GM23338 (cell line): ENCODE measurements around the gene AP4B1. TPM values are rescaled to one million over a fixed set of nuclear protein-coding genes. Genes with fewer than 3 reads are reported as not detected.

Experiments
- ATAC-seq: fragments of 200-7000 bp; cut with Tn5 transposase; 3 replicates; pipeline ENCODE4 v1.9.1; 2020
- DNase-seq: peaks from one replicate; pipeline ENCODE4 v3.0.0-alpha.2; 2015; ENCODE audit warnings: low spot score
- H2AFZ ChIP-seq: fragments of 200-600 bp; sonication (generic); 2 replicates; pipeline ENCODE4 v1.8.0; 2016; ENCODE audit warnings: antibody characterized with exemption, mild to moderate bottlenecking, moderate library complexity
- H3F3A ChIP-seq: fragments of 200-600 bp; sonication (generic); replicated peaks from 2 replicates; pipeline ENCODE4 v1.8.0; 2017; ENCODE audit warnings: antibody characterized with exemption, mixed run types, low read depth
- H3K27ac ChIP-seq: fragments of 200-600 bp; sonication (generic); 2 replicates; pipeline ENCODE4 v1.6.1; 2016; ENCODE audit warnings: low read depth
- H3K27me3 ChIP-seq: fragments of 200-600 bp; sonication (generic); 2 replicates; pipeline ENCODE4 v1.8.0; 2016; ENCODE audit warnings: mild to moderate bottlenecking, mixed run types, moderate library complexity; ENCODE audit not compliant: insufficient read depth
- H3K36me3 ChIP-seq: fragments of 200-600 bp; sonication (generic); 2 replicates; pipeline ENCODE4 v1.8.0; 2016; ENCODE audit warnings: mild to moderate bottlenecking; ENCODE audit not compliant: insufficient read depth
- H3K4me1 ChIP-seq: fragments of 200-600 bp; sonication (generic); 2 replicates; pipeline ENCODE4 v1.8.0; 2016; ENCODE audit warnings: mild to moderate bottlenecking, moderate library complexity; ENCODE audit not compliant: insufficient read depth
- H3K4me2 ChIP-seq: fragments of 200-600 bp; sonication (generic); 2 replicates; pipeline ENCODE4 v1.7.1; 2017; ENCODE audit warnings: mixed run types
- H3K4me3 ChIP-seq: fragments of 200-600 bp; sonication (generic); 2 replicates; pipeline ENCODE4 v1.6.1; 2016; ENCODE audit warnings: mixed run types
- H3K79me2 ChIP-seq: fragments of 200-600 bp; sonication (generic); replicated peaks from 2 replicates; pipeline ENCODE4 v1.8.0; 2017; ENCODE audit warnings: mild to moderate bottlenecking; ENCODE audit not compliant: insufficient read depth
- H3K9me2 ChIP-seq: fragments of 200-600 bp; sonication (generic); 2 replicates; pipeline ENCODE4 v1.8.0; 2017; ENCODE audit not compliant: insufficient read depth
- H4K20me1 ChIP-seq: fragments of 200-600 bp; sonication (generic); replicated peaks from 2 replicates; pipeline ENCODE4 v1.8.0; 2017; ENCODE audit warnings: mild to moderate bottlenecking; ENCODE audit not compliant: insufficient read depth
- H3K27ac Mint-ChIP-seq: 2 replicates; pipeline ENCODE4 v1.8.0; 2020; ENCODE audit warnings: inconsistent platforms, mild to moderate bottlenecking, moderate library complexity, mixed read lengths
- H3K27me3 Mint-ChIP-seq: 3 replicates; pipeline ENCODE4 v1.8.0; 2022; ENCODE audit warnings: low read depth, mild to moderate bottlenecking, moderate library complexity, mixed read lengths, inconsistent platforms; ENCODE audit not compliant: insufficient read depth, poor library complexity
- H3K36me3 Mint-ChIP-seq: 3 replicates; pipeline ENCODE4 v1.8.0; 2021; ENCODE audit warnings: low read depth, mild to moderate bottlenecking, inconsistent platforms, moderate library complexity, mixed read lengths
- H3K4me1 Mint-ChIP-seq: 3 replicates; pipeline ENCODE4 v1.8.0; 2020; ENCODE audit warnings: mild to moderate bottlenecking, inconsistent platforms, mixed read lengths
- H3K4me3 Mint-ChIP-seq: 3 replicates; pipeline ENCODE4 v1.8.0; 2021; ENCODE audit warnings: moderate library complexity, mild to moderate bottlenecking, inconsistent platforms, mixed read lengths
- H3K9me3 Mint-ChIP-seq: 3 replicates; pipeline ENCODE4 v1.8.0; 2020; ENCODE audit warnings: moderate library complexity, mild to moderate bottlenecking, inconsistent platforms, mixed read lengths
- ETS1 ChIP-seq: IDR thresholded peaks from 2 replicates; pipeline ENCODE4 v1.6.1; 2016; ENCODE audit warnings: antibody characterized with exemption
- EZH2 ChIP-seq: fragments of 200-600 bp; sonication (generic); IDR thresholded peaks from one replicate; pipeline ENCODE4 v1.8.0; 2017; ENCODE audit warnings: antibody characterized with exemption, mild to moderate bottlenecking, low read depth; ENCODE audit not compliant: unreplicated experiment
- EZH2phosphoT487 ChIP-seq: fragments of 200-600 bp; sonication (generic); IDR thresholded peaks from one replicate; pipeline ENCODE4 v1.8.1; 2018; ENCODE audit warnings: antibody characterized with exemption; ENCODE audit not compliant: unreplicated experiment
- POLR2AphosphoS5 ChIP-seq: IDR thresholded peaks from 2 replicates; pipeline ENCODE4 v1.6.1; 2016; ENCODE audit warnings: antibody characterized with exemption, low read depth
- STAT1 ChIP-seq: IDR thresholded peaks from one replicate; pipeline ENCODE4 v1.6.1; 2016; ENCODE audit warnings: antibody characterized with exemption; ENCODE audit not compliant: unreplicated experiment
- ZNF114 ChIP-seq: fragments of 250-450 bp; sonication (Bioruptor Pico); IDR thresholded peaks from 2 replicates; pipeline ENCODE4 v1.5.0; 2020; ENCODE audit warnings: mild to moderate bottlenecking, moderate library complexity
- ZNF331 ChIP-seq: fragments of 250-450 bp; sonication (Bioruptor Pico); IDR thresholded peaks from 2 replicates; pipeline ENCODE4 v1.5.0; 2020; ENCODE audit warnings: low read depth, mild to moderate bottlenecking, moderate library complexity
- polyA plus RNA-seq: library from polyadenylated mRNA; unstranded; fragments of >200 nt; fragmentation: Nextera tagmentation; extraction: Ambion mirVana; gene quantifications from 2 replicates; pipeline ENCODE4 v1.2.1, GENCODE V29; 2016
- total RNA-seq: library from RNA; depleted of rRNA; stranded (reverse); fragments of >200 nt; shearing (Covaris generic); gene quantifications from 2 replicates; pipeline ENCODE4 v1.2.3, GENCODE V29; 2014
- TF ChIP-seq, protein P1 (sequence below), 2 experiments: fragments of 200-600 bp in 1 of 2; sonication (generic) in 1 of 2; conservative IDR thresholded peaks; 2 replicates each; pipeline versions ENCODE4 v1.5.1 to v1.6.1; 2016 to 2017; ENCODE audit warnings: antibody characterized with exemption in 2 of 2, low read depth in 2 of 2, mild to moderate bottlenecking in 2 of 2, moderate library complexity in 1 of 2
- TF ChIP-seq, protein P2 (sequence below): IDR thresholded peaks from one replicate; pipeline ENCODE4 v1.6.1; 2018; ENCODE audit warnings: antibody characterized with exemption; ENCODE audit not compliant: unreplicated experiment

Gene AP4B1
- total and polyA plus RNA-seq, 2 experiments from 2014 or later: 7.5 to 13.4 TPM

DNA sequence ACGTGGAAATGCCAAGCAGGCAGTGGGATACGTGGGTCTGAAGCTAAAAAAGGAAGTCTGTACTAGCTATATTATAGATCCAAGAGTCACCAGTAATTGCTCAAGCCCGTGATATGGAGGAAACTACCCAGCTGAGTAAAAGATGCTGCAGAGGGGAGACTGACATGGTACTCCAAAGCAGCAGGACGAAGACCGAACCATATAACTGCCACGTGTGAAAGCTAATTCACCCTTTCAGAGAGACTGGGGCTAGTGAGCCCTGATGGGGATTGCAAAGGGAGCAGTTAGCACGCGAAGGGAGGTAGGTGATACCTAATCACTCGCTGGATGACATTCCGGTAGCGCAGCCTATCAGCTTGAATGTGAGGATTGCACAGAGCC, 316 bp downstream of the AP4B1 start (continued):
- TF ChIP-seq, protein P1, sequence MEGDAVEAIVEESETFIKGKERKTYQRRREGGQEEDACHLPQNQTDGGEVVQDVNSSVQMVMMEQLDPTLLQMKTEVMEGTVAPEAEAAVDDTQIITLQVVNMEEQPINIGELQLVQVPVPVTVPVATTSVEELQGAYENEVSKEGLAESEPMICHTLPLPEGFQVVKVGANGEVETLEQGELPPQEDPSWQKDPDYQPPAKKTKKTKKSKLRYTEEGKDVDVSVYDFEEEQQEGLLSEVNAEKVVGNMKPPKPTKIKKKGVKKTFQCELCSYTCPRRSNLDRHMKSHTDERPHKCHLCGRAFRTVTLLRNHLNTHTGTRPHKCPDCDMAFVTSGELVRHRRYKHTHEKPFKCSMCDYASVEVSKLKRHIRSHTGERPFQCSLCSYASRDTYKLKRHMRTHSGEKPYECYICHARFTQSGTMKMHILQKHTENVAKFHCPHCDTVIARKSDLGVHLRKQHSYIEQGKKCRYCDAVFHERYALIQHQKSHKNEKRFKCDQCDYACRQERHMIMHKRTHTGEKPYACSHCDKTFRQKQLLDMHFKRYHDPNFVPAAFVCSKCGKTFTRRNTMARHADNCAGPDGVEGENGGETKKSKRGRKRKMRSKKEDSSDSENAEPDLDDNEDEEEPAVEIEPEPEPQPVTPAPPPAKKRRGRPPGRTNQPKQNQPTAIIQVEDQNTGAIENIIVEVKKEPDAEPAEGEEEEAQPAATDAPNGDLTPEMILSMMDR (conservative IDR thresholded peaks at IDR 0.05; ENCODE audit: low read depth in 2 of 2): no peak
- no peak for TF ChIP-seq ZNF331
- no peak for TF ChIP-seq ETS1
- no peak for TF ChIP-seq STAT1
- TF ChIP-seq ZNF114 (CRISPR knock-in tag): no peak
- TF ChIP-seq, protein P2, sequence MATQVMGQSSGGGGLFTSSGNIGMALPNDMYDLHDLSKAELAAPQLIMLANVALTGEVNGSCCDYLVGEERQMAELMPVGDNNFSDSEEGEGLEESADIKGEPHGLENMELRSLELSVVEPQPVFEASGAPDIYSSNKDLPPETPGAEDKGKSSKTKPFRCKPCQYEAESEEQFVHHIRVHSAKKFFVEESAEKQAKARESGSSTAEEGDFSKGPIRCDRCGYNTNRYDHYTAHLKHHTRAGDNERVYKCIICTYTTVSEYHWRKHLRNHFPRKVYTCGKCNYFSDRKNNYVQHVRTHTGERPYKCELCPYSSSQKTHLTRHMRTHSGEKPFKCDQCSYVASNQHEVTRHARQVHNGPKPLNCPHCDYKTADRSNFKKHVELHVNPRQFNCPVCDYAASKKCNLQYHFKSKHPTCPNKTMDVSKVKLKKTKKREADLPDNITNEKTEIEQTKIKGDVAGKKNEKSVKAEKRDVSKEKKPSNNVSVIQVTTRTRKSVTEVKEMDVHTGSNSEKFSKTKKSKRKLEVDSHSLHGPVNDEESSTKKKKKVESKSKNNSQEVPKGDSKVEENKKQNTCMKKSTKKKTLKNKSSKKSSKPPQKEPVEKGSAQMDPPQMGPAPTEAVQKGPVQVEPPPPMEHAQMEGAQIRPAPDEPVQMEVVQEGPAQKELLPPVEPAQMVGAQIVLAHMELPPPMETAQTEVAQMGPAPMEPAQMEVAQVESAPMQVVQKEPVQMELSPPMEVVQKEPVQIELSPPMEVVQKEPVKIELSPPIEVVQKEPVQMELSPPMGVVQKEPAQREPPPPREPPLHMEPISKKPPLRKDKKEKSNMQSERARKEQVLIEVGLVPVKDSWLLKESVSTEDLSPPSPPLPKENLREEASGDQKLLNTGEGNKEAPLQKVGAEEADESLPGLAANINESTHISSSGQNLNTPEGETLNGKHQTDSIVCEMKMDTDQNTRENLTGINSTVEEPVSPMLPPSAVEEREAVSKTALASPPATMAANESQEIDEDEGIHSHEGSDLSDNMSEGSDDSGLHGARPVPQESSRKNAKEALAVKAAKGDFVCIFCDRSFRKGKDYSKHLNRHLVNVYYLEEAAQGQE: no peak
- no peak for TF ChIP-seq EZH2phosphoT487
- TF ChIP-seq POLR2AphosphoS5: no peak
- TF ChIP-seq EZH2: no peak

DNA sequence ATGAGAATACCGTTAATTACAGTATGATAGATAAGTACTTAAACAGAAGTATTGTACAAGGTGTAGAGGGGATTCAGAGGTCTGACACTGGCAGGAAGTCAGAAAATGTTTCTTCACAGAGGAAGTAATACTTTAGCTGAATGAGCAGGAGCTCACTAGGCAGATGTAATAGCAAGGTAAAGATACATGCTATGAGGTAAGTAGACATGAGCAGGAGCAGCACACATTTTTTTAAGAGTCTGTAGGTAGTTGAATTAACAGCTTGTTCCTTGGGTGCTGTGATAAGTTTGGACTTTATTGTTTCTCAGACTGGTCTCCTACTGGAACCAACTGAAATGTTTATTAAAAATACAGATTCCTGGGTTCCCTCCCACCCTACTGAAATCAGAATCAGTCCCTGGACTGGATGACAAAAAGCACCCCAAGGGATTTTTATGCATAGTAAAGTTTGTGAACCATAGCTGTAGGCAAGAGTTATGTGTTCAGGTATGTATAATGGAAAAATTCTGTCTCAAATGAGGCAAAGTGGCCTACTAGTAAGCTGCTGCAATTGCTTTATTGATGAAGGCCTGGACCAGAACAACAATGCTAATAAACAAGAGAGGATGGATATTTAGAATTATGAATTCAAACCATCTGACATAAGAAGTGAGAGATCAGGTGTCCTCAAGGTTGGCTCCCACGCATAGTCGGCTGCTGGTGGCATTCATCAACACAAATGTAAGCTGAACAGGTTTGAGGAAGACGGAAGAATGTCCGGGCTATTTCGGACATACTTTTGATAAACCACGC, 902 bp downstream of the AP4B1 start:
- H3K79me2 ChIP-seq: peaks cover 9% of the 10 kb centered on the region; the same call in 1 of the 2 replicates
- peaks cover 2% of the 10 kb centered on the region; the same call in 1 of the 2 replicates for H3K36me3 ChIP-seq
- H3F3A ChIP-seq: peaks cover 15% of the 10 kb centered on the region
- ATAC-seq (no peak), DNase-seq (no peak)
- peaks cover 9% of the 10 kb centered on the region; the same call in 1 of the 2 replicates for H3K4me1 ChIP-seq
- no peaks in the 10 kb centered on the region for H3K9me2 ChIP-seq
- TF ChIP-seq, protein P1 (conservative IDR thresholded peaks at IDR 0.05; ENCODE audit: low read depth in 2 of 2): no peak
- TF ChIP-seq, protein P2: no peak
- no peak for TF ChIP-seq ZNF114 (CRISPR knock-in tag)
- TF ChIP-seq ZNF331: no peak
- no peak for TF ChIP-seq POLR2AphosphoS5
- H3K27ac Mint-ChIP-seq: no peak overlapping the region; the same call in 1 of the 2 replicates
- no peaks in the 10 kb centered on the region for H3K9me3 Mint-ChIP-seq
- H3K4me1 Mint-ChIP-seq: peaks cover 8% of the 10 kb centered on the region
- no peaks in the 10 kb centered on the region for H3K27me3 ChIP-seq
- peak overlapping the region; percentile 83 for H3K4me2 ChIP-seq
- H3K36me3 Mint-ChIP-seq: peaks cover 13% of the 10 kb centered on the region
- H4K20me1 ChIP-seq: no peaks in the 10 kb centered on the region
- peak overlapping the region; percentile 85 for H3K4me3 ChIP-seq
- peak overlapping the region; percentile 94 for H3K4me3 Mint-ChIP-seq
- peak overlapping the region; percentile 98 for H2AFZ ChIP-seq
- peaks cover 8% of the 10 kb centered on the region for H3K27me3 Mint-ChIP-seq
- peak overlapping the region; percentile 86 for H3K27ac ChIP-seq
